NCI-H1694 treated with DMSO at 0.1 percent for 48 hours (cell line): ENCODE results near the gene MXD1.

ENCODE experiments used
- DNase-seq: peaks from one replicate; lab custom pipeline; 2025; lab: John Stamatoyannopoulos, UW

The MXD1 gene

GRCh38 chr2:69954084-69954483 lies 39.2 kb downstream of the MXD1 start:
- no peak for DNase-seq

DNA sequence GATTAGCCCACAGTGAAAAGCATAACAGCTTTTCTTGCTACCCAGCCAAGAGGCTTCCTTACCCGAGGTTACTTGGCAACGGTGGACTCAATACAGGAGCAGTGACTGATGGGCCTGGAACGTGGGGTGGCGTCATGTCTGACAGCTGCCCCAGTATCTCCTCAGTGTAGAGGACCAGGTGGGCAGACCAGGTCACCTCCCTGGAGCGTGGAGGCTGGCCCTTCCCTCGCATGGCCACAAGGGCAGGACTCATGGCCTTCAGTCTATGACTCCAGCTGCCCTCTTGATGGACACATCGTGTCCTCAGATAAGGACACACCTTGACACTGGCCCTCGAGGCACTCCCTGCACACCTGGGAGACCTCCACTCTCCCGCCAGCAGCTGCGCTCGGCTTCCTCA lies 40.1 kb downstream of the MXD1 start:
- no peak for DNase-seq

DNA sequence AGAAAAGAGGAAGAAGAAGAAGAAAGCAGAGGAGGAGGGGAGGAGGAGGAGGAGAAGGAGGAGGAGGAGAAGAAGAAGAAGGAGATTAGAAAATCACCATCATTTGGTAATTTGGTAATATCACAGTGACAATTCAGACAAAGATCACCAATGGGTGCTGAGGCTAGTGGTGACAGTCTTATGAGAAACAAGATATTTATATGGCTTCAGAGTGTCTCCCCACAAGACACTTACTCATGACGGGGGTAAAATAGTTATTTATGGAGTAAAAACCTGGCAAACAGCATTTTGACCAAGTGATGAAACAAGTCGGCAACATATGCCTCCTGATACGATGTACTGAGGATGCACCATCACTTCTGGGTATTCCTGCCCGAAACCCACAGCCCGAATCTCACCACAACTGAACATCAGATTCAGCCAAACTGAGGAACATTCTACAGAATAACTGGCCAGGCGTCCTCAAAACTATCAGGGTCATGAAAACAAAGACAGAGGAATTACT lies 41.6 kb downstream of the MXD1 start:
- DNase-seq = no peak

DNA sequence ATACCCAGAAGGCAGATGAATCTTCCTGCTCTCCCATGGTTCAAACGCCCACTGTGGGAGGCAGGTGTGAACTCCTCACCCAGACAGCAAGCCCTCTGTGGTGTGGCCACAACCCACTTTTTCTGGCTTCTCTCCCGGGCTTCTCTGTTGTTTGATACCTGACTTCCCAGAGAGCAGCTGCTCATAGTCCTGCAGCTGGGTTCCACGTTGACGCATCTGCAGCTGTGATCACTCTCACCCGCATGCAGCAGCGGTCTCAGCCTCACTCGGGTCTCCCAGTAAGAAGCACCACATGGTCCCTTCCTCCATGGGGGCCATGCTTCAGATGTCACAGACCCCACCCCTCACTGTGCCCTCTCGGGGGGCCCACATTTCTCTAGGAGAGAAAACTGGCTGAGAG lies 43.1 kb downstream of the MXD1 start:
- no peak for DNase-seq

DNA sequence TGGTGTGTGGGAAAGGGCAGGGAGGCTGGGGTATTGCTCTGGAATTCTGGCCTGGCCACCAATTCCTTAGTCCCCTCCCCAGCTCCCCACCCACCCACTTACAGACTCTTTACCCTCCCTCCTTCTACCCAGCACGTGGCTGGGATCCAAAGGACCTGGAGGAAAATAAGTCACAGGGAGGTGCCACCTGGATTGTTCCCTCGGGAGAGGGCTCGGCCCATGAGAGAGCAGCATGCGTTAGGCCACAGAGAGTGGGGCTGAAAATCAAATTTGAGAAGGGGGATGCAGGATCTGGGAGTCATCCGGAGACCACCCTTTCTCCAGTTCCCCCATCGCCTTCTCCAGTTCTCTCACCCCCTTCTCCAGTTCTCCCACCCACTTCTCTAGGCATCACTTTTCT lies 43.6 kb downstream of the MXD1 start:
- DNase-seq = no peak

GRCh38 chr2:69959425-69959824 lies 44.5 kb downstream of the MXD1 start:
- DNase-seq = no peak

DNA sequence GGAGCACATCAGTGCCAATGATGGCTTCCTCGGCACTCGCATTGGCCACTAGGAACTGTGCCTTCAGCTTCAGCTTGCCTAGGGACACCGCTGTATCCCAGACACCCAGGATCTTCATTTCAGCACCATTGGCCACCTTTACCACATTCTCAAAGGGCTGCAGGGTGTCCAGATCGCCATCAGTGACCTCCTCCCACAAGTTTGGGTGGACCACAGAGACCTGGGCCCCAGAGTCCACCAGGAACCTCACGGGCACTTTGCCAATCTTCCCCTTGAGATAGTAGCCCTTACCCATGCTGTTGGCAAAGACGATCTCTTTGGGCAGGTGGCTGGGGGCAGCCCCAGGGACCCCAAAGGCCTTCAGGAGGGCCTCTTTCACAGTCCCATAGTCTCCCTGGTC lies 45.9 kb downstream of the MXD1 start:
- no peak for DNase-seq

DNA sequence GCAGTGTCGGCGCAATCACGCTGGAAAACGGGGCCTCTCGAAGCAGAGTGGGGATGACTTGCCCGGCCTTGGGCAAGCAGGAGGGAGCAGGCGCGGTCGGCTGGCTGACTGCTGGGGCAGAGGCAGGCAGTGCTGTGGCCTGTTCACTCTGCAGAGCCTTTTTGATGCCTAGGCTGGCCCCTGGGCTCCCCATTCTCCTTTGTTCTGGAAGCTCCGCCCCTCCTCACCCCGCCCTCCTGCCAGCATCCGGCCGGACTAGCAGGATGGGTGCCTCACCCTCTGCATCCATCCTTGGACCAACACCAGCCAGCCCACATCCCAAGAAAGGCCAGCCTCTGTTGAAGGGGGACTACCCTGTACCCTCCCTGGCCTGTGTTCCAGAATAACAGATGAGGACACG lies 46.6 kb downstream of the MXD1 start, which contains the start of gene ASPRV1:
Gene ASPRV1, minus strand, starts transcription at position 136 of the 400 bp plus-strand sequence. CDS start 195 bp downstream, outside the sequence.
- no peak for DNase-seq

GRCh38 chr2:69962986-69963730 lies 48.2 kb downstream of the MXD1 start:
- DNase-seq = no peak

DNA sequence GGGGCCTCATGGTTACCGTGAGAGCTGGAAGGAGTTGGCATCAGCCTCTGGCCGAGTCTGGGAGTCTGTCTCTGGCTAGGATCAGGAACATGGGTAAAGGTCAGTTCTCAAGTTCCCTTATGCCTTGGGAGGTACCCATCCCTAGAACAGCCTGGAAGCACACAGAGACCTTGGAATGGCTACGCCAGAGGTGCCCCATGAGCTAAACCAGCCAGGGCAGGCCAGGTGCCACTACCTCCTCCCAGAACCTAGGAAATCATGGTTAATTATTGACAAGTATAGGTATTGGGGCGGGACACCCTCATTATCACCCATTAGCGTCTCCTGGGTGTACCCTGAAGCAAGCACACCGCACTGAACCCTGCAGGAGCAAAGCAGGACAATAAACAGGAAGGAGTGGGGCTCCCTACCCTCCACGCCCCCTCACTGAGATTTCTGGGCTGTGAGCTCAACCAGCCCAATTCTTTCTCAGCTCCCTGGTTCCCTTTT lies 49.5 kb downstream of the MXD1 start:
- no peak for DNase-seq

- no peak for DNase-seq
Measured at GRCh38 chr2:69965756-69966445, 51.0 kb downstream of the MXD1 start.

DNA sequence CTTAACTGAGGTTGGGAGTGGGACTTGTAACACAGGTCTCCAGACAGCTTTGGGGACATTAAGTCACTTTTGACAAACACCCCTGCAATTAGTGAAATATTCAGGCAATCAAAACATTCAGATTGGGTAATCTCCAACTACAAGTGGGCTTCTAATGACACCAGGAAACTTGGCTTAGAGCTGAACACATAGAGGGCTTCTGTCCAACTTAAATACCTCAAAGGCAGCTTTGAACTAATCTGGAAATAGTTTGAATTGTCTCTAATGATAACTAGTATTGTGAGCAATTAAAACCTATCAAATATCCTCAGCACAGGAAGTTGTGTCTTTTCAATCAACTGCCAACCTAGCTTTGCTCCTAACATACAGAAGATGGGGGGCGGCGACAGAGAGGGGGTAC lies 51.6 kb downstream of the MXD1 start:
- no peak for DNase-seq

- no peak for DNase-seq
Measured at GRCh38 chr2:69968609-69969008, 53.7 kb downstream of the MXD1 start.

DNA sequence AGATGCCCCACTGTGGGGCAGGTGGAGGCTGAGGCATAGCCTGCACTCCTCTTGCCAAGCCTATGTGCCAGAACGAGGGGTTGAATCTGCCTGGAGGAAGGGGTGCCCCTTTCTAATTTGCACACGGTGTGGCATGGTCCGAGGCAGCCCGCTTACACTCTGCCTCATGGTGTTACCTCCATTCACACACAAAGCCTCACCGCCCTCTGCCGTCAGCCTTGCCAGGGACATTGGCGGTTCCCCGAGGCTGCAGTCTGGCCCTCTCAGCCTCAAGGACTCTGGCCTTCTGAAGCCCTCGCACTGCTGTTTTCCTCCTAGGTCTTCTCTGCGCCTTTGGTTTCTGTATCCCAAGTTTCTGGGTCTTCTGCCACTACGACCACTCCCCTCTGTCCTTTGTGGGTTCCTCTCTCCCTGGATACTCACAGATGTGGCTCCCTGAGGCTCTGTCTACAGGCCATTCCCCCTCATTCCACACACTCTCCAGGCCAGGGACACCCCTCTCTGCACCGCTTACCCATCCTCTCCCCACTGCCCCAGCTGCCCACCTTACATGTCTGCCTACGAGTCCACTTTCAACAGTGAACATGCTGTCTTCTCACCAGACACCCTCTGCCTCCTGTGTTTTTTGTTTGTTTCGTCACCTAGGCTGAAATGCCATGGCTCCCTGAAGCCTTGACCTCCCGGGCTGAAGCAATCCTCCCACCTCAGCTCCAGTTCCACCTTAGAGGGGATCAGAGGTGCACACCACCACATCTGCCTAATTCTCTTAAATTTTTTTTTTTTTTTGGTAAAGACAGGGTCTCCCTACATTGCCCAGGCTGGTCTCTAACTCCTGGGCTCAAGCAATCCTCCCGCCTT lies 54.4 kb downstream of the MXD1 start:
- no peak for DNase-seq

DNA sequence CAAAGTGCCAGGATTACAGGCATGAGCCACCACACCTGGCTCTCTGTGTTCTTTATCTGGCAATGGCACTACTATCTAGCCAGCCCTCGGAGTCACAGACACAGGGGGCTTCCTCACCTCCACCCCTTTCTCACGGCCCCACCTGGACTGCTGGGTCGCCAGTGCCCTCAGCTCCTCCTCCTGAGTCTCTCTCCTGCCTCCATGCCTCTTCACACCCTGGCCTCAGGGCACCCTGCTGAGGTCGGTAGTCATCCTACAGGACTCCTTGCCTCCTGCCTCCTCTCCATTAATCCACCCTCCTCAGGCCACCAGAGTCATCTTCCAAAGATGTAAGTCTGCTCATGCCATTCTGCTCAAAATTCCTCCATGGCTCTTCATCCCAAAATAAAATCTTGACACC lies 55.1 kb downstream of the MXD1 start:
- DNase-seq = no peak

DNA sequence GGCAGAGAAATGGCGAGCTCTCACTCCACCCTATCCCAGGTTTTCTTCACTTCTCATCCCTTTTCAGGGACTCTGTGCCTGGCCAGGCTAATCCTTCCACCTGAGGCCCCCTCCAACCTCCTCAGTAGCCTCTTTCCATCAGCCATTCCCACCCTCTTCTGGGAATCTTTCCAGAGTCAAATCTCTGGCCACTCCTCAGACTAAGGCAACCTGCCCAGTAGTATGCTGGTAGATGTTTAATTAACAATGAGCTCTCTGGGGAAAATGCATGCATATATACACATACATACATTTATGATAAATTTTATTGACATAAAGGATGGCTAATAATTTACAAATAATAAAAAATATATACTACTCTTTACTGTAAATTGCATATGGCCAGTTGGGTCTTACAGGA lies 57.9 kb downstream of the MXD1 start:
- DNase-seq = no peak

DNA sequence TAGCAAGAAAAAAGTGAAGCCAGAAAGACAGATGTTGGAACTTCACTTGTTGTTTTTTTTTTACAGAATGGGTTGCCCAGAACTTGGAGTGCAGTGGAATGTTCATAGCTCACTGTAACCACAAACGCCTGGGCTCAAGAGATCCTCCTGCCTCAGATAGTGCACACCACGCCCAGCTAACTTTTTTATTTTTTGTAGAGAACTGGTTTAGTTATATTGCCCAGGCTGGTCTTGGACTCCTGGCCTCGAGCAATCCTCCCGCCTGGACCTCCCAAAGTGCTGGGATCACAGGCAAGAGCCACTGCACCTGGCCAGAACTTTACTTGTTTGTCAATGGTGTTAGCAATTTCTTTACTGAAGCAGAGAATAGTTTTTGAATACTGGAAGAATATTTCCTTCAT lies 58.4 kb downstream of the MXD1 start:
- DNase-seq = no peak

DNA sequence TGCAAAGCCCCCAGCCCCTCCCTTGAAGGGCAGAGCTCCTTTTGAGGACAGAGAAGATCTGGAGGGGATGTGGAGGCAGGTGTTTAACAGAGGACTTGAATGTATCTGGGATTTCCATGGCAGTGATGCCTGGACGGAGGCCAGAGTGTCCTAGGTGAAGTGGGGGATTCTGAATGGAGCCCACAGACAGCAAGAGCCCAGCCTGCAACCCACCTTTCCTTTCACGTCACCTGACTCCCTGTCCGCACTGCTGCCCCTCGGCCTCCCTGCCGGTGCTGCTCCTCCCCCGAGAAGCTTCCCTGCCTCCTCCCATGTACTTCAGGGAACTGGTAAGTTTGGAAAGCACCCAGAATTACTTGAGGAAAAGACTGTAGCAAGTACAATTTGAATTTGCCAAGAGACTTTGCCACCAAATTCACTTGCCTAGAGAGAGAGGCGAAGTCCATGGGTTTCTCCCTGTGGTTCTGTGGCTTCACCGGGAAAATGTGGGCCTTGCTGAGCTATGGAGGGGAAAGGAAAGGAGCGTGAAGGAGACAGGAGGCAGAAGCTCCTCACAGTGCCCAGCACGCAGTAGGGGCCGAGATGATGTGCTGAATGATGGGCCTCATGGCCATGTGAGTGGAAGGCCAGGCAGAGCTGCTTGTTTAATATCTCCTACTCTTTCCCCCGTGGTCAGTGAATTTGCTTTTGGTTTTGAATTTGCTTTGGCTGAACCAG lies 60.4 kb downstream of the MXD1 start:
- no peak for DNase-seq

DNA sequence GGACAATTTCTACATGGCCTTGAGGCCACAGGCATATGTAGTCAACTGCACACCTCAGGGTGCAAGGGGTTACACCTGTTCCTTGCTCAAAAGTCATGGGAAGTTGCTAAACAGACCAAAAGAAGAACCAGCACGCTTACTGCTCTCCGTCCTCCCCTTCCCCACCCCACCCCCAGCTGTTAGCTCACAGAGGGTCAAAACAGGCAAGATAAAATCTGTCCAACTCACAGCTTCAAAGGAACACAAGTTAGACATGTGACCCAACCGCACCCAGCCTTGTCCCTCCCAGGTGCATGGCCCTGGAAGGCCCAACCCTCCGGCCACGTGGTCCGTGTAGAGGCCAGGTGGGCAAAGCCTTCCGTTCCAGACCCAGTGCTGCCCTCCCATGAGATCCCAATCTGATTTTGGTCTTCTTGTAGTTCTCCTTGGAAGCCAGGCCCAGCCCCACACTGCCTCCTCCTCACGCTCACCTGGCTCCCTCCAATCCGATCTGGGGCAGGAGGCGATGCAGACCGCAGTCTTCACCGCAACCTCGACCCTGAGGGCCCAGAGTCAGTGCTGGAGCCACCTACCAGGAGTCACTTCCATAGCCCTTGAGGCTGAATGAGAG lies 61.0 kb downstream of the MXD1 start:
- DNase-seq = no peak

GRCh38 chr2:69977186-69977585 lies 62.3 kb downstream of the MXD1 start:
- no peak for DNase-seq

GRCh38 chr2:69977906-69978482 lies 63.1 kb downstream of the MXD1 start:
- no peak for DNase-seq
